C4-2B (cell line): Measurements from ENCODE around the gene CSE1L.
"Not testable (repeated sequence)": the region's sequence is repeated elsewhere in the genome, so short reads cannot be mapped to it uniquely, and the experiment has no call there.

Experiments
- H3K27ac ChIP-seq: fragments of 450-650 bp; 2 replicates; pipeline ENCODE4 v1.5.1; 2017
- CTCF ChIP-seq: fragments of 450-650 bp; conservative IDR thresholded peaks from 2 replicates; pipeline ENCODE4 v1.5.1; 2017; ENCODE audit warnings: mild to moderate bottlenecking
- ZFX ChIP-seq: fragments of 450-650 bp; IDR thresholded peaks from 2 replicates; pipeline ENCODE4 v1.6.1; 2017

The CSE1L gene

DNA sequence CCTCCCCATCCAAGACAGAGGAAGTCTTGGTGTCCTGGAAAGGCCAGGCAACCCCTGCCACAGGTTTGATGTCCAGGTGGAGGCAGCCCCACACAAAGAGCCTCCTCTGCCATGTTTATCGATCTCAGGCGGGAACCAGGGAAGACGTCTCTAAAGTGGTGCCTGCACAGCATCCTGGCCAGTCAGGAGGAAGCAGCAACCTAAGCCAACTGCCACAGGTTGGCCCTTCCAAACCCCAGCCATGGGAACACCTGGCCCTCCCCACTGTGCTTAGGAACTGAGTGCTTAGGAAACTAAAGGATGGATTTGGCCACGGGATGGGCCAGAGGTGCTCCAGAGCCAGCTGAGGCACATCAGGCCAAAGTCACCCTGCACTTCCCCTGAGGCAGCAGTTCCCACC lies 56.9 kb downstream of the CSE1L start:
- no peak overlapping the region for H3K27ac ChIP-seq
- TF ChIP-seq CTCF = no peak

DNA sequence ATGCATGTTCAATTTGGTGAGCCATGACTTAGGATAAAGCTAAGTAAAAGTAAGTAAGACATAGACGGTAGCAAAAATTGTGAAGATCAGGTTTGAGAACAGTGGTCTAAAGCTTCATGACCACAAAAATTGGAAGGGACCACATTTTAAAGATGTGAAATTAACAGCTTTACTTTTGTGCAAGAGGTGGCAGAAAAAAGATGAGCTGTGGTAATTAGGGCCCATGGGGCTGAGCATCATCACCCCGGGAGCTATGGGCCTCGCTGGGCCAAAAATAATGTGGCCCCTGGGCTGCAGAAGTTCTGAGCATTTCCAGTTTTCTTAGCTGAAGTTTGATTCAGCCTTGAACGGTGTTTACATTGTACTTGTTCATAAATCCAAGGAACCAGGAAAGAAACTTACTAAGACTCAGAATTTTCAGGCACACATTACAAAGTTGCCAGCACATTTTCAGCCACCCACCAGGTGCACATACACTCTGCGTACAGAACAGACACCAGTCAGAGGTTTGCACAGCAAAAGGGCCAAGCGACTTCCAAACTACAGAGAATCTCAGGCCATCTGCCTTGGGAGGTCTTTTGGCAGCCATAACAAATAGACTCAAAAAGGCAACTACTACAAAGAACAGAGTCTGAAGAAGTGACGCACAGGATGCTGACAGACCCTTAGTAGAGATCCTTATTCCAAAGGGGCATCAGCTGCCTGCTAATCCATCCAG lies 57.7 kb downstream of the CSE1L start:
- H3K27ac ChIP-seq = no peak overlapping the region
- TF ChIP-seq ZFX (no peak), CTCF (no peak)

DNA sequence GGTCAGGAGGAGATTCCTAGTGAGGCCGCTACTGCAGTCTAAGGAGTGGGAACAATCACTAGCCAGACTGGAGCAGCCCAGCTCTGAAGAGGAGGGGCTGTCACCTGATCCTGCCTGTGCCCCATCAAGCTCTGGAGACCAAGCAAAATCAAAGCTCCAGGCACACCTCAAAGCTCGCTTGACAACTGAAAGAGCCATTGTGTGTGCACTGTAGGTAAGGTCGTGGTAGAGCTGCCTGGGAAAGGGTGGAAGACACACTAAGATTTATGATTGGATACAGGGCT lies 58.2 kb downstream of the CSE1L start:
- TF ChIP-seq CTCF (no peak), ZFX (no peak)
- no peak overlapping the region for H3K27ac ChIP-seq

DNA sequence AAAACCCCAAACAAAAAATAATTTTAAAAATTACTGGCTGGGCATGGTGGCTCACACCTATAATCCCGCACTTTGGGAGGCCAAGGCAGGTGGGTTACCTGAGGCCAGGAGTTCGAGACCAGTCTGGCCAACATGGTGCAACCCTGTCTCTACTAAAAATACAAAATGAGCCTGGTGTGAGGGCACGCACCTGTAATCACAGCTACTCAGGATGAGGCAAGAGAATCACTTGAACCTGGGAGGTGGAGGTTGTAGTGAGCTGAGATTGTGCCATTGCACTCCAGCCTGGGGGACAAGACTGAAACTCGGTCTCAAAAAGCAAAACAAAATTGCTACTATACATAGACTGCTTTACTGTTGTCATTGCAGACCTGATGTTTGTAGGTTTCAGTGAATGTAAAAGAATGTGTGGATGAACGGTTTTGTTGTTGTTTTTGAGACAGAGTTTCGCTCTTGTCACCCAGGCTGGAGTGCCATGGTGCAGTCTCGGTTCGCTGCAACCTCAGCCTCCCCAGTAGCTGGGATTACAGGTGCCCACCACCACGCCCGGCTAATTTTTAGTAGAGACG lies 59.0 kb downstream of the CSE1L start:
- not testable (repeated sequence) for H3K27ac ChIP-seq

DNA sequence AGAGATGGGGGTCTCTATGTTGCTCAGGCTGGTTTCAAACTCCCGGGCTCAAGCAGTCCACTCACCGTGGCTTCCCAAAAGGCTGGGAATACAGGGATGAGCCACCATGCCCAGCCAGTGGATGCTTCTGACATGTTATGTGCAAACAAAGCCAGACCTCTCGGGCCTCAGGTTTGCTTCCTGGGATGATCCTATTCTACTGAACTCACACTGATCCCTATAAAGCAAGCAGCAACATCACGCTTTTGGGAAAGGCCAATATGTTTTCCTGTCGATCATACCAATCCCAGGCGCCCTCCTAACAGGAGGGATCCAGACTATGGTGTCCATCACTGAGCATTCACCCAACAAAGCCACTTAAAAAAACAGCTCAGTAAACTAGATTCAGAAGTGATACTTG lies 60.2 kb downstream of the CSE1L start:
- H3K27ac ChIP-seq = no peak overlapping the region
- TF ChIP-seq ZFX (no peak), CTCF (no peak)

- TF ChIP-seq ZFX = no peak
- no peak for TF ChIP-seq CTCF
- H3K27ac ChIP-seq = no peak overlapping the region
These were observed 64.9 kb downstream of the CSE1L start for GRCh38 chr20:49110767-49111694.

- TF ChIP-seq CTCF (no peak), ZFX (no peak)
- H3K27ac ChIP-seq = no peak overlapping the region
These were observed 66.6 kb downstream of the CSE1L start for GRCh38 chr20:49112596-49113274.
